Large intestine (tissue), 3 donors: ENCODE results near the gene FAM3D. TPM values are rescaled to one million over a fixed set of nuclear protein-coding genes. Genes with fewer than 3 reads are reported as not detected.
"Not testable (repeated sequence)": the region's sequence is repeated elsewhere in the genome, so short reads cannot be mapped to it uniquely, and the experiment has no call there.

Experiments used
- DNase-seq, 2 donors: peaks; one replicate each; pipeline versions ENCODE4 v3.0.0 to v3.0.0-alpha.2; 2013
- H3K27ac ChIP-seq: one replicate; pipeline ENCODE4 v1.5.1; 2013; ENCODE audit warnings: low read length
- H3K27me3 ChIP-seq: 2 replicates; pipeline ENCODE4 v1.6.1; 2013; ENCODE audit warnings: low read length; ENCODE audit not compliant: control insufficient read depth, insufficient read depth
- H3K36me3 ChIP-seq: 2 replicates; pipeline ENCODE4 v1.6.1; 2013; ENCODE audit warnings: low read length; ENCODE audit not compliant: control insufficient read depth, insufficient read depth
- H3K4me1 ChIP-seq: one replicate; pipeline ENCODE4 v1.6.1; 2013; ENCODE audit warnings: low read length; ENCODE audit not compliant: control insufficient read depth, insufficient read depth
- H3K4me3 ChIP-seq: one replicate; pipeline ENCODE4 v1.5.1; 2013; ENCODE audit warnings: low read length
- H3K9me3 ChIP-seq: one replicate; pipeline ENCODE4 v1.6.1; 2013; ENCODE audit warnings: mild to moderate bottlenecking, low read depth, low read length, moderate library complexity; ENCODE audit not compliant: control insufficient read depth
- WGBS: methylation state at CpG from one replicate; pipeline ENCODE4 v1.1.5; 2013; ENCODE audit warnings: low lambda C conversion rate; ENCODE audit not compliant: insufficient coverage; 5-methylcytosine and 5-hydroxymethylcytosine counted together
- polyA plus RNA-seq: library from polyadenylated mRNA; unstranded; fragments of 120-200 nt; gene quantifications from one replicate; pipeline ENCODE4 v1.2.1, GENCODE V29; 2013

FAM3D gene
- polyA plus RNA-seq, 1 donor, result 6.2 TPM

- Histone ChIP-seq H3K27me3 (peaks cover 25% of the 10 kb centered on the region), H3K27ac (no peak overlapping the region), H3K9me3 (no peaks in the 10 kb centered on the region), H3K4me1 (peaks cover 13% of the 10 kb centered on the region), H3K36me3 (no peaks in the 10 kb centered on the region), H3K4me3 (no peak overlapping the region)
- no peak for DNase-seq
These were observed 31.7 kb upstream of the FAM3D start for GRCh38 chr3:58698246-58698645.

GRCh38 chr3:58697561-58697960 lies 31.0 kb upstream of the FAM3D start:
- H3K27me3 ChIP-seq, result peaks cover 24% of the 10 kb centered on the region
- peaks cover 13% of the 10 kb centered on the region for H3K4me1 ChIP-seq
- H3K36me3 ChIP-seq, result no peaks in the 10 kb centered on the region
- H3K27ac ChIP-seq, result no peak overlapping the region
- DNase-seq, result no peak
- no peaks in the 10 kb centered on the region for H3K9me3 ChIP-seq
- no peak overlapping the region for H3K4me3 ChIP-seq

GRCh38 chr3:58696813-58697212 lies 30.2 kb upstream of the FAM3D start:
- DNase-seq, H3K36me3 ChIP-seq, H3K9me3 ChIP-seq, H3K4me3 ChIP-seq, H3K27ac ChIP-seq: not testable (repeated sequence)
- whole genome bisulfite sequencing, result 42% methylated on average over 2 of the region's 3 CpGs
- Histone ChIP-seq H3K27me3 (peaks cover 19% of the 10 kb centered on the region), H3K4me1 (peaks cover 13% of the 10 kb centered on the region)

DNA sequence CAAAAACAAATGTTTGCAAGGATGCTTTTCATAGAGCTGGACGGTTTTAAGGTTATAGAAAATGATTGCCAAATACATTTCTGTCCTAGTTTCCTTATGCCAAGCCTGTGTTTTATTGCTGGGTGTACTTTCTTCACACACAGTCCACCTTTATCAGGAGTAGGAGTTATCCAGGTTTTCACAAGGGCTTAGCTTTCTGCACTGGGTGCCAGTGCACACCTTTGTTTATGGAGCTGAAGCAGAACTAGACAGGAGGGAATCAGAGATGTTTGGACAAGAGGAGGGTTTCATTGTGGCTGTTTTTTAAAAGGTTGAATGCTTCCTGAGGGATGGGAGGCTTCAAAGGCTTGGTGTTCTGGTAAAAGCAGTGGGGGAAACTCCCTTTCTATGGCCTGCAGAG lies 29.5 kb upstream of the FAM3D start:
- peaks cover 13% of the 10 kb centered on the region for H3K4me1 ChIP-seq
- DNase-seq, result peak; percentile 35 to 64
- no CpG with 5 or more reads among the region's 1 CpG for WGBS
- no peak overlapping the region for H3K27ac ChIP-seq
- H3K27me3 ChIP-seq, result peaks cover 16% of the 10 kb centered on the region
- H3K9me3 ChIP-seq, result no peaks in the 10 kb centered on the region
- H3K36me3 ChIP-seq, result no peaks in the 10 kb centered on the region
- no peak overlapping the region for H3K4me3 ChIP-seq

DNA sequence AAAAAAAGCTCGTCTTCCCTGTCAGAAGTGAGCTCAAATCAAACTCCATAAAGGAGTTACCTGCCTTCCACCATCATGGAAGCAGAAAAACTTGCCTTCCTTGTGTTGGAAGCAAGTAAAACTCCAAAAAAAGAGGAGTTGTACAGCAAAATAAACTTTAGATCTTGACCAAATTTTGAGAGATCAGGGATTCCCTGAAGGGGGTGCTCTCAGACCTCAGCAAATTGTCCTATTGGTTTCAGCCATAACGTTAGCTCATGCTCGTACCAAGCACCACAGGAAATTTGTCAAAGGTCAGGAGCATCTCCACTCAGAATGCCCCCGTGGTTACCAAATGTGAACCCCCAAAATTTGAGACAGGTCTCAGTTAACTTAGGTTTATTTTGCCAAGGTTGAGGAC lies 28.7 kb upstream of the FAM3D start:
- Histone ChIP-seq H3K4me1 (peaks cover 13% of the 10 kb centered on the region), H3K27me3 (peaks cover 13% of the 10 kb centered on the region)
- not testable (repeated sequence) for DNase-seq, H3K36me3 ChIP-seq, H3K27ac ChIP-seq, H3K4me3 ChIP-seq, H3K9me3 ChIP-seq
- WGBS, result no CpG with 5 or more reads among the region's 4 CpGs

DNA sequence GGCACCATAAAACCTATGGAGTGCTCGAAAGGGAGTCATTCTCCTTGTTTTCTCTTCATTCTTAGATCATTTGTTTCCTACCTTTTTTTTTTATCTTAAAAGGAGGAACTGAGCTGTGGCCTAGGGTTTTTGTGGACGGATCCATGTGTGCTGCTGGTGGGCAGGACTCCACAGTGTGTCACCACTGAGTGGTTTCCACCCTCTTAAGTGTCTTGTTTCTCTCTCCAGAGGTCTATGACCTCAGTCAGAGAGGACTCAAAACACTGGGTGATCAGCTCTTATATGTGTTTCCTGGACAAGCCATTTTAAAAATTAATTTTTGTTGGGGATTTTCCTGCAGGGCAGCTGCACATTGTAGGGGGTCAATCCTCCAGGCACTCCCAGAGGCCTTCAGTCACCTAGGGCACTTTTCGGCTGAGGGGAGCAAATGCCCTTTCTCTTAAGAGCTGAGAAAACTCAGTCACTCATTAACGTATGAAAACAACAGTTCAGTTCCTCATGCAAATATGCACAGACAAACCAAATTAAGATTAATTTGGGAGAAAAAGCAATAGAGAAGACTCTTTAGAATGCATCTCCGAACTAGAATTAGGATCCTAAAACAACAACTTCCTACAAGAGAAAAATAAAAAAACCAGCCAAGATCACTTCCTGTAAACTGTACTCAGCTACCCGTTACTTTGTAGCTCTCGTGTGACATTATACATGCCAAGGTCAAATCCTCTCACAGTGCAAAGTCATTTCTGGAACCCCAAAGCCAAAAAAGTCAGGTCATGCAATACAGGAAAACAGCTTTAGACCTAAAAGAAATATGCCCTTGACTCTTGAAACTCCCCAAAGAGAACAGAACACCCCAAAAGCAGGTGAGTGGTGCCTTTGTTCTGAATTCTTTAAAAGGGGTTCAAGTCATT lies 27.6 kb upstream of the FAM3D start:
- Histone ChIP-seq H3K36me3 (no peaks in the 10 kb centered on the region), H3K4me1 (peaks cover 13% of the 10 kb centered on the region), H3K27me3 (peaks cover 3% of the 10 kb centered on the region), H3K9me3 (no peaks in the 10 kb centered on the region), H3K27ac (no peak overlapping the region), H3K4me3 (no peak overlapping the region)
- no peak for DNase-seq
- 80% methylated on average over 1 of the region's 7 CpGs for WGBS

DNA sequence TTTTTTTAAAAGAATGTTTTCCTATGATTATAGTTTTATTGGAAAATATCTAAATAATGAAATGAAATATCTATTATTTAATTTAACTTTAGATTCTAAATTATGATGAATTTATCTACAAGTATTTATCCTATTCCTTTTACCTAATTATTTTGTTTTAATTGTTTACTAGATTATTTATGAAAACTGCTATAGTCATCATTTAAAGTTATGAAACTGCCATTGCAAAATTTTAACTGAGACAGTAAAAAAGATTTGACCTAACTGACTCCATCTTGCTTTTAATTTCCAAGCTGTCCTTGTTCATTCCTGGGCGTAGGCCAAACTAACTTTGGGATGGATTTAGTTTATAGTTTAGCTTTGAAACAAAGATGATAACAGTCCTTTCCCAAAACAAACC lies 25.9 kb upstream of the FAM3D start:
- no peaks in the 10 kb centered on the region for H3K9me3 ChIP-seq
- no peaks in the 10 kb centered on the region for H3K27me3 ChIP-seq
- H3K36me3 ChIP-seq, result no peaks in the 10 kb centered on the region
- no CpG with 5 or more reads among the region's 1 CpG for WGBS
- H3K4me3 ChIP-seq, result no peak overlapping the region
- peaks cover 17% of the 10 kb centered on the region for H3K4me1 ChIP-seq
- H3K27ac ChIP-seq, result no peak overlapping the region
- DNase-seq, result no peak

GRCh38 chr3:58691997-58692396 lies 25.4 kb upstream of the FAM3D start:
- Histone ChIP-seq H3K27me3 (no peaks in the 10 kb centered on the region), H3K9me3 (no peaks in the 10 kb centered on the region), H3K4me3 (no peak overlapping the region), H3K36me3 (no peaks in the 10 kb centered on the region), H3K4me1 (peaks cover 17% of the 10 kb centered on the region), H3K27ac (no peak overlapping the region)
- no peak for DNase-seq
- 100% methylated on average over 1 of the region's 1 CpG for WGBS

- Histone ChIP-seq H3K27me3 (no peaks in the 10 kb centered on the region), H3K36me3 (no peaks in the 10 kb centered on the region), H3K27ac (no peak overlapping the region), H3K4me3 (no peak overlapping the region), H3K4me1 (peaks cover 6% of the 10 kb centered on the region), H3K9me3 (no peaks in the 10 kb centered on the region)
- DNase-seq, result peak; percentile 25 to 36
- WGBS, result no CpG with 5 or more reads among the region's 2 CpGs
These were observed 23.9 kb upstream of the FAM3D start for GRCh38 chr3:58690490-58690889.

DNA sequence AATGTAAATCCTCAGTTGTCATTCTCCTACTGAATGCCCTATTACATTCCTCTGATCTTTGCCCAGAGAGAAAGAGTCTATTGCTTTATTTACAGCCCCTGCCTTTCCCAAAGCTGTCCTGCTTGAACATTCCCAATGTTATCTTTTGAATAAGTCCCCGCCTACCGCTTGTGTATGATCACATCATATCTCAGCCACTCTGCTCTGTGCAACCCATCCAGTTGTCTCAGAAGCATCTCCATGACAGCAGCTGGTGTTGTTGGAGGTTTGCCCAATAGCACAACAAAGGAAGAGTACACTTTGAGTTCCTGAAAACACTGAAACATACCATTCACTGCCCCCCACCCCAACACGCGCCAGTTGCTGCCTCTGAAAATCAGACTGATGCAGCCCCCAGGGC lies 22.0 kb upstream of the FAM3D start:
- WGBS, result no CpG with 5 or more reads among the region's 4 CpGs
- peak; percentile 37 to 70 for DNase-seq

DNA sequence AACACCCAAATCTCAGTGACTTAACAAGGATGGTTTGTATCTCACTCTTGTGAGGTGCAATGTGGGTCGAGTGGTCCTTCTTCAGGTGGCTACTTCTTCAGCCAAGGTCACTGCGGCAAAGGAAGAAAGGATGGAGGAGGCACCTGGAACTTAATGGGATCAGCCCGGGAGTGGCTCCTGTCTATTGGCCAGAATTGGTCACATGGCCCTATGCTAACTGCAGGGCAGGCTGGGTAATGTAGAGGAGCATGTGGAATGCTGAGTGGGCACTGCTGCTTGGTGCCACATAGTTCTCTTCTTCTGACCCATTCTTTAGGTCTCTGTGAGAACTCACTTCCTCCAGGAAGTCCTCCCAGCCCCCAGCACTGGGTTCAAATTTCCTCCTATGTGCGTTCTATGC lies 20.3 kb upstream of the FAM3D start:
- WGBS, result no CpG with 5 or more reads among the region's 4 CpGs
- peaks cover 2% of the 10 kb centered on the region for H3K9me3 ChIP-seq
- no peak overlapping the region for H3K27ac ChIP-seq

More for the DNA sequence above, 22.0 kb upstream of the FAM3D start:
- no peaks in the 10 kb centered on the region for H3K27me3 ChIP-seq
- peaks cover 4% of the 10 kb centered on the region for H3K4me1 ChIP-seq
- H3K4me3 ChIP-seq, result no peak overlapping the region
- H3K27ac ChIP-seq, result peak overlapping the region; percentile 5
- no peaks in the 10 kb centered on the region for H3K36me3 ChIP-seq
- peaks cover under 1% of the 10 kb centered on the region for H3K9me3 ChIP-seq

More for the DNA sequence above, 20.3 kb upstream of the FAM3D start:
- DNase-seq, result no peak
- H3K27me3 ChIP-seq, result no peaks in the 10 kb centered on the region
- peaks cover 4% of the 10 kb centered on the region for H3K4me1 ChIP-seq
- H3K36me3 ChIP-seq, result no peaks in the 10 kb centered on the region
- no peak overlapping the region for H3K4me3 ChIP-seq
